Stimulated activated naive CD4-positive, alpha-beta T cell (primary cell): Measurements from ENCODE around the gene HLA-DRB1.
"Not testable (repeated sequence)": the region's sequence is repeated elsewhere in the genome, so short reads cannot be mapped to it uniquely, and the experiment has no call there.

Experiments used
- DNase-seq, 6 experiments: peaks; one replicate each; lab custom pipeline; 2025; lab: John Stamatoyannopoulos, UW

The HLA-DRB1 gene

GRCh38 chr6:32589596-32590449 is at the start of gene HLA-DRB1:
Gene HLA-DRB1 (minus strand): TSS chr6:32589848. CDS start chr6:32589742, 106 bp downstream.
- DNase-seq: peak in 1 of 6 experiments; percentile 7

GRCh38 chr6:32638532-32639219 is 49.0 kb upstream of the HLA-DRB1 start:
- no peak for DNase-seq

GRCh38 chr6:32637883-32638282 is 48.2 kb upstream of the HLA-DRB1 start:
- DNase-seq: no peak

- DNase-seq: no peak
These were observed 47.7 kb upstream of the HLA-DRB1 start, which contains the start of gene HLA-DQA1 for GRCh38 chr6:32637219-32637880. Gene HLA-DQA1 (plus strand): TSS chr6:32637406. CDS start chr6:32637459, 53 bp downstream.

- DNase-seq: no peak
These were observed 46.0 kb upstream of the HLA-DRB1 start for GRCh38 chr6:32635526-32636123.

GRCh38 chr6:32629793-32630192 is 40.1 kb upstream of the HLA-DRB1 start:
- DNase-seq: not testable (repeated sequence)

GRCh38 chr6:32627831-32628230 is 38.2 kb upstream of the HLA-DRB1 start:
- DNase-seq: peak in 2 of 6 experiments; percentile 3 to 26

GRCh38 chr6:32627249-32627648 is 37.6 kb upstream of the HLA-DRB1 start:
- no peak for DNase-seq

- DNase-seq: no peak
These were observed 35.5 kb upstream of the HLA-DRB1 start for GRCh38 chr6:32625137-32625536.

GRCh38 chr6:32624565-32624964 is 34.9 kb upstream of the HLA-DRB1 start:
- DNase-seq: no peak

- peak in 1 of 6 experiments; percentile 2 for DNase-seq
These were observed 34.0 kb upstream of the HLA-DRB1 start for GRCh38 chr6:32623693-32624092.

- peak in 3 of 6 experiments; percentile 74 to 85 (median 79) for DNase-seq
These were observed 33.1 kb upstream of the HLA-DRB1 start for GRCh38 chr6:32622545-32623401.

GRCh38 chr6:32621372-32621771 is 31.7 kb upstream of the HLA-DRB1 start:
- DNase-seq: no peak

GRCh38 chr6:32617751-32618150 is 28.1 kb upstream of the HLA-DRB1 start:
- no peak for DNase-seq

GRCh38 chr6:32615885-32616532 is 26.4 kb upstream of the HLA-DRB1 start:
- no peak for DNase-seq

GRCh38 chr6:32614366-32615081 is 24.9 kb upstream of the HLA-DRB1 start:
- DNase-seq: no peak

GRCh38 chr6:32613475-32613874 is 23.8 kb upstream of the HLA-DRB1 start:
- DNase-seq: no peak

GRCh38 chr6:32610682-32611296 is 21.1 kb upstream of the HLA-DRB1 start:
- DNase-seq: no peak
